ENCODE results near the gene KPNA4.
"Not testable (repeated sequence)": the region's sequence is repeated elsewhere in the genome, so short reads cannot be mapped to it uniquely, and the experiment has no call there.

The KPNA4 gene

GRCh38 chr3:160569894-160570652 is 4.7 kb upstream of the KPNA4 start:
- no peak for DNase-seq

DNA sequence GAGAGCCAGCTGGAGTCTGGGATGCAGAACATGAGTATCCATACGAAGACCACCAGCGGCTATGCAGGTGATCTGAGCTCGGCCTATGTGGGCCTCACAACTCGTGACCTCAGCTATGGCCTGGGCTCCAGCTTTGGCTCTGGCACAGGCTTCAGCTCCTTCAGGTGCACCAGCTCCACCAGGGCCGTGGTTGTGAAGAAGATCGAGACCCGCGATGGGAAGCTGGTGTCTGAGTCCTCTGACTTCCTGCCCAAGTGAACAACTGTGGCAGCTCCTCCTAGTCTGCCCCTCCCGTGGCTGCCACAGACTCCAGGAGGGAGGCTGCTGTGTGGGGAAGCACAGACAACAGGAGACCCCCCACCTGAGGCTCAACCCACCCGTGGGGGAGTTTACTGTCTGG is 3.6 kb upstream of the KPNA4 start:
- DNase-seq, result no peak

DNA sequence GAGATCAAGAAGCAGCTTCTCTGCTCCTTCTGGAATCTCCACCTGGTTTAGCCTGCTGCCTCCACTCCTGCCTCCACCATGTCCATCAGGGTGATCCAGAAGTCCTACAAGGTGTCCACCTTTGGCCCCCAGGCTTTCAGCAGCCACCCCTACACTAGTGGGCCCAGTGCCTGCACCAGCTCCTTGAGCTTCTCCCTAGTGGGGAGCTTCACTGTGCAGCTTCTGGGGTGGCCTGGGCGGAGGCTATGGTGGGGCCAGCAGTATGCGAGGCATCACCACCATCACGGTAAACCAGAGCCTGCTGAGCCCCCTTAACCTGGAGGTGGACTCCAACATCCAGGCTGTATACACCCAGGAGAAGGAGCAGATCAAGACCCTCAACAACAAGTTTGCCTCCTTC is 2.4 kb upstream of the KPNA4 start:
- DNase-seq, result no peak

GRCh38 chr3:160566499-160566898 is 1.1 kb upstream of the KPNA4 start:
- DNase-seq, result no peak

DNA sequence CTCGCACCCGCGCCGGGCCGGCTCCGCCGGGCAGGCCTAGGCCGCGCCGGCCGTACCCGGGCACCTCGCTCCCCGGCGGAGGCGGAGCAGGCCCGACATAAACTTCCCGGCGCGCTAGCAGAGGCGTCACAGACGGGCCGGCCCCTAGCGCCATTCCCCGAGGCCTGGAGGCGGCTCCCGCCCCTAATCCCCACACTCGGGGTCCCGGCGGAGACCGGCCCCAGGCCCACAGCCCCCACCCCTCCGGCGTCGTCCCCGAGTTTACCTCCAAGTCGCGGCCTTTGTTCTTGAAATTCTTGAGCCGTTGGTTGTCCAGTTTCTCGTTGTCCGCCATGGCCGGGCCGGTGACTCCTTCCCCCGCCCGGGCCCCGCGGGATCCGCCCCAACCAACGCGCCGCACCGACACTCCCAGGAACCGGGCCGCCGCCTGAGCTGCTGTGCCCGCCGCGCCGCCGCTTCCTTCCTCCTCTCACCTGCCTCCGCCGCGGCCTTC is 376 bp downstream of the KPNA4 start:
- DNase-seq, result peak; percentile 68

GRCh38 chr3:160564258-160564911 is 986 bp downstream of the KPNA4 start:
- DNase-seq, result no peak

GRCh38 chr3:160562952-160563351 is 2.4 kb downstream of the KPNA4 start:
- DNase-seq, result no peak

- no peak for DNase-seq
Measured at GRCh38 chr3:160557571-160557970, 7.8 kb downstream of the KPNA4 start.

DNA sequence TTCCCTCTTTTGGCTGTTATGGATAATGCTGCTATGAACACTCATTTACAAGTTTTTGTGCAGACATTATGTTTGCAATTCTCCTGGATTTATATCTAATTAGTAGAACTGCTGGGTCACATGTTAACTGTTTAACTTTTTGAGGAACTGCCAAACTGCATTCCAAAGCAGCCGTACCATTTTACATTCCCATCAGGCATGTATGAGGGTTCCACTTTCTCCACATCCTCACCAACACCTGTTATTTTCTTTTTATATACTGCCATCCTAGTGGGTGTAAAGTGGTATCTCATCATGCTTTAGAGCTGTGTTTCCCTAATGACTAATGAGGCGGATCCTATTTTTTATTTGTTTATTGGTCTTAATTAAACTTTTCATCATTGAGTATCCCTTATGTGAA is 9.2 kb downstream of the KPNA4 start:
- DNase-seq, result no peak

DNA sequence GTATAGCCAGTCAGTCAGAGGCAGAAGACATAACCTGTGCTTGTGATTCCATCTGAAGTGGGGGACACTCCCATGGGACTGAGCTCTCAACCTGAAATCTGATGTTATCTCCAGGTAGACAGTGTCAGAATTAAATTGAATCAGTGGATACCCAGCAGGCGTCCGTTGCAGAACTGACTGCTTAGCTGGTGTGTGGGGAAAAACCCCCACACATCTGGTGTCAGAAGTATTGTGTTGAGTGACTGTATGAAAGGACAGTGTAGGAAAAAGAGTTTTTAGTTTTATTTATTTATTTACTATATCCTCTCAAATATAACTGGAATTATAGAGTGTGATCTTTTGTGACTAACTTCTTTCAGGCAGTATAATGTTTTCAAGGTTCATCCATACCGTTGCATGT is 10.4 kb downstream of the KPNA4 start:
- no peak for DNase-seq

GRCh38 chr3:160553827-160554226 is 11.5 kb downstream of the KPNA4 start:
- DNase-seq, result no peak

- DNase-seq, result no peak
Measured at GRCh38 chr3:160546727-160547126, 18.6 kb downstream of the KPNA4 start.

GRCh38 chr3:160545504-160545871 is 19.9 kb downstream of the KPNA4 start:
- no peak for DNase-seq

DNA sequence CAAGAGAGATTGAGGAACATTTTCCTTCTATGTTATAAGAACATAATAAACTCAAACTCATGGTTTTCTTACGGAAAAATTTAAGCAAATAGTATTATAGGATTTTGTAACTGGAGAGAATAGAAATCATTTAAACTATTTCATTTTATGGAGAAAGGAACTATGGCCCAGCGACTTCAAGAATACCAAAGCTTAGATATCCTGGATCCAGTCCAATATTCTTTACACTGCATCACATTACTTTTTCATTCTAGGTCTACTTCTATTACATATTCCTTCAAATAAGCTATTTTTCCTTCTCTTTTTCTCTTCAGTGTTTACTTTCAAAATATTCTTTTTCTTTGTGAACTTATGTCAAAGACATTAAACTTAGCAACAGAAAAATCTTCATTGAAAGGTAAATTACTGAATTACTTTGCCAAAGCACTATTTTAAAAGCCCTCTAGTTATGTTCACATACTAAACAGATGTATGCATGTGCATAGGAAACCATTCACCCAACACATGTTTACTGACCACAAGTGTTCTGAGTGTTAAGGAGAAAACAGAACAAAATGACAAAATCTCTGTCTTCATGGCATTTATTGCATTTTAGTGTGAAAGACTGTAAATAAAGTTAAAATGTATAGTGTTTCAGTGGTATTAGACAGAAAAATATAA is 20.4 kb downstream of the KPNA4 start:
- DNase-seq, result no peak

GRCh38 chr3:160540551-160540950 is 24.8 kb downstream of the KPNA4 start:
- DNase-seq, result no peak

- DNase-seq, result no peak
Measured at GRCh38 chr3:160538895-160539294, 26.5 kb downstream of the KPNA4 start.

- DNase-seq, result no peak
Measured at GRCh38 chr3:160537729-160538128, 27.6 kb downstream of the KPNA4 start.

DNA sequence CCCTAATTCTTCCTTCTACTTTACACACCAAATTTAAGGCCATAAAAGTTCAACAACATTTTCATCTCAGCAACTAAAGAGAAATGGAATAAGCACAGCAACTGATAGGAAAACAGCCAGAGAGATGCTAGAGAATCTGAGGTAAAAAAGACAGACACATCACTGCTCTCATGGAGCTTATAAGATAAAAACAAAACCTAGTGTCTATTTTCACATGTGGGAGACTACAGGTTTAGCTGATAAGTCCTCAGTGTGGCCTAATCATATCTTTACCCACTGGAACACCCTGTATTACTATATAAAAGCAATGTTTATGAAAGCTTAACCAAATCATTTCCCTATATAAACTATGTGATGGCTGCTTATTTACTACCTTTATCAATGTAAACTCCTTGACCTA is 33.0 kb downstream of the KPNA4 start:
- DNase-seq, result no peak

DNA sequence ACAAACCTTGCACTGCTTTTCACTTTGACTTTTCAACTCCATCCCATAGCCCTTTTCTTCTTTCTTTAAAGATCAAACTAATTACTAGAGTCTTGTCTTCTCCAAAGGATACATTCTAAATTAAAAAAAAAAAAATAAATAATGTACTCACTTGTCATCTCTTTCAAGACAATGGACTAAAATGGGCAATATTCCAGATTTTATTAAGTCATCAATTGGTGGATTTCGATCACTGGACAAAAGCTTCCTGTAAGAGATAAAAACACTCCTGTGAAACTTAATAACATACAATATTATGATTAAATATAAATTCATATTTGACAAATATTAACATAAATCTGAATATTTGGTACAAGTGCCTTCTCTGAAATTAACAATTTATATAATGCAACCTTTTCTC is 34.1 kb downstream of the KPNA4 start:
- no peak for DNase-seq

DNA sequence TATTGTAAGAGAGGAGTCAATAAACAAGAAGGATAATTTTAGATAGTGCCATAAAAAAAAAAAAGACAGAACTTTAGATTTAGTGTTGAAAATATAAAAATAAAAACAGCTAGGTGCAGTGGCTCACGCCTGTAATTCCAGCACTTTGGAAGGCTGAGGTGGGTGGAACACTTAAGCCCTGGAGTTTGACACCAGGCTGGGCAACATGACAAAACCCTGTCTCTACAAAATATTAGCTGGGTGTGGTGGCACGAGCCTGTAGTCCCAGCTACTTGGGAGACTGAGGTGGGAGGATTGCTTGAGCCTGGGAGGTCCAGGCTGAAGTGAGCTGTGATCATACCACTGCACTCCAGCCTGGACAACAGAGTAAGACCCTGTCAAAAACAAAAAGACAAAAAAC is 49.0 kb downstream of the KPNA4 start:
- not testable (repeated sequence) for DNase-seq

DNA sequence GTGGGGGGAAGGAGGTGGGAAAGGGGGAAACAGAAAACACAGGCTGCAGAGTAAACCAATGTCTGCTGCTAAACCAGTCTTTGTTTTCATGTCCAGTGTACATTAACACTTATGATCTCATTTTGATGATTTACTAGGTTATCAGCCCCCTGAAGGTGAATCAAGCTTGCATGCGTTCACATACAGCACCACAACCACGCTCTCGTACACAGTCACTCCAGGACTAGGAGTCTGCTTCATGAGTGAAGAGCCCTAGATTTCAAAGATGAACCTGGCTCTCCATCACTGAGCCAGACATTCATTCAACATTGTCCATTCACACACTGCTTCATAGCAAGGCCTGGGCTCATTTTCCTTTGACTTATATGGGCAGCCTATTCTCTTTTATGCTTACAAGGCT is 64.0 kb downstream of the KPNA4 start:
- no peak for DNase-seq

DNA sequence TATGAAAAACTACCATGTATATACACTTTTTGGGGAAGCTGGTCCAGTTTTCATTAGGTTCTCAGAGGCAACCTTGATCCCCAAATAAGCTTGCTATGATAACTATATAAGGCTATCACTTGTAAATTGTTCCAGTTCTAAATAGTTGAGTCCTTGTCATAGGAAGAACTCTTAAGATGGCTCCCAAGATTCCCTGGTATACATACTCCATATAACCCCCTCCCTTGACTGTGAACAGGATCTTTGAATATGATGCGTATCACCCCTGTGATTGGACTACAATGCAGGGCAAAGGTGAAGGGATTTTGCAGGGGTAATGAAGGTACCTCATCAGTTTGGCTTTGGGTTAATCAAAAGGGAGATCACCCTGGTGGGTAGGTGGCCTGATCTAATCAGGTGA is 67.2 kb downstream of the KPNA4 start:
- no peak for DNase-seq

DNA sequence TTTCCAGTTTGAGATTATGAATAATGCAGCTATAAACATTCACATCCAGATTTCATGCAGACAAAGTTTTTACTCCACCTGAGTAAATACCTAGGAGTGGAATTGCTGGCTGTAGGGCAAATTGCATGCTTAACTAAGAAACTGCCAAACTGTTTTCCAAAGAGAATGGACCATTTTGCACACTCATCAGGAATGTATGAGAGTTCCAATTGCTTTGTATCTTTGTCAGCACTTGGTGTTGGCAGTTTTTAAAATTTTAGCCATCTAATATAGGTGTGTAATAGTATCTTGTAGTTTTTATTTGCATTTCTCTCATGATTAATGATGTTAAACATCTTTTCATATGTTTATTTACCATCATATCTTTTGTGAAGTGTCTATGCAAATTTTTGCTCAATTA is 75.2 kb downstream of the KPNA4 start:
- DNase-seq, result no peak

DNA sequence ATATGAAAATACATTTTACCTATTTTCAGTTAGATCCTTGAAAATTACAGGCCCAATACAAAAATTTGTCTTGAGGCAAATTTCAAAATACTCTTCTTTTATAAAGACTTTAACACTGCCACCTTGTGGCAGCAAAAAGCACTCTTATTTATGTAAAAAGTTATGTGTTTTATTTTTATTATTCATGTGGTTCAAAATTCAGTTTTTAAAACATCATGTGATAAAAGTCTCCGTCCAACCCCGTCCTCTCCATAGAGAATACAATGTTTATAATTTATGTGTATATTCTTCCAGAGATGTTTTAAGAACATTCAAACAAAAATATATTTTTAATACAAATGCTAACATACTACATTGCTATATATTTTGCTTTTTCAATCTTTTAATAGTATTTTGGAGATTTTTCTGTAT is 78.9 kb downstream of the KPNA4 start:
- DNase-seq, result no peak
